ENCODE data around the gene PTPN21.
A peak's percentile ranks its signal among the peaks of the same experiment; 100 is the strongest.

The PTPN21 gene

DNA sequence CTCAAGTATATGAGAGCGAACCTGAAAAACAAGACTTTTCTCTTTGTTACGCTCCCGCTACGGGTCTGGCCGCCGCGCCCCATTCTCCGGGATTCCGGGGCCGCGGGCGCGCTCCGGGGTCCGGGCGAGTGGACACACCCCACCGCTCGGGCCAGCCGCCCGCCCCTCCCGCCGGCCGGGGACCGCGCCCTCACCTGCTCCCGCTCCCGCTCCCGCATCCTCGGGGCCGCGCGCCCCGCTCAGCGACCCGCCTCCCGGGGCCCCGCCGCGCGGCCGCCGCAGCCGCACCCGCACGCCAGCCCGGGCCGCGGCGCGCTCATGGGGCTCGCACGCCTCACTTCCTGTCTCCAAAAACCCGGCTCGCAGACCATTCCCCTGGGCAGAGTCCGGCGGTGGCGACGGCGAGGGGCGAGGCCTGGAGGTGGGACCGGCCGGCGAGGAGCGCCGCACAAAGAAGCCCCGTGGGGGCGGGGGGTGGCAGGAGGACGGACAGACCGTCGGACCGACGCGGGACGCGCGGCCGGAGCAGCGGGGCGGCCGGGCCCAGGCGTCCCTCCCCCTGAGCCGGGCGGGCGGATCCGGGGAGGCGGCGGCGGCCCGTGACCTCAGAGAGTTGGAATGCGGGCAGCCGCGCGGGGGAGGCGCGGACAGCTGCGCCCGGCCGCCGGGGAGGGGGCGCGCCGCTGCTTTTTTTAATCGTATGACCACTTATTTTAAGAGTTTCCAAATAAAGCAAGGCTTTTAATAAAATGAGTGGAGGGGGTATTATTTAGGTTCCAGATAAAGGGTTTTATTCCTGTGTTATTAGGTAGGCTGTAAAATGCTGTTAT is at the start of gene PTPN21:
PTPN21 (minus strand) TSS at position 551 of the 830 bp plus-strand sequence. CDS start 4,590 bp downstream, outside the sequence.
- peak; percentile 81 for DNase-seq (ENCODE audit: low read depth)

DNA sequence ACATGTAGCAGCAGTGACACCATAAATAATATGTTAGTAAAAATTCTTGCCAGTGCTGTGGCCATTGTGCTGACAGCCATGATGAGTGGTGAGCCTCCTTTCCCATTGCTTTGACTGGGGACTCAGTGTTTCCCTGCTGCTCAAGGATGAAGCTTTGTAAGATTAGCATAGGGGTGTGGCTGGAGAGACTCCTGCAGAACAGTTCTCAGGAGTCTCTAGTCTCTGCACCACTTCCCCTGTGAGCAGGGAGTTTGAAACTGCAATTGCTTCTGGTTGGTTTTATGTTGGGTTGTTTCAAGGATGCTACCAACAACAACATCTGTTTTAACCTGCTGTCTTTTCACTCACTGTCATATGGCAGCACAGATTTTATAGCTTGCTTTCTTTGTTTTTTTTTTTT is 49.4 kb upstream of the PTPN21 start:
- no peak for DNase-seq (ENCODE audit: low read depth)

- DNase-seq (ENCODE audit: low read depth): no peak
These were observed 45.1 kb upstream of the PTPN21 start for GRCh38 chr14:88599761-88600439.

- DNase-seq (ENCODE audit: low read depth): no peak
These were observed 44.5 kb upstream of the PTPN21 start for GRCh38 chr14:88599326-88599725.

DNA sequence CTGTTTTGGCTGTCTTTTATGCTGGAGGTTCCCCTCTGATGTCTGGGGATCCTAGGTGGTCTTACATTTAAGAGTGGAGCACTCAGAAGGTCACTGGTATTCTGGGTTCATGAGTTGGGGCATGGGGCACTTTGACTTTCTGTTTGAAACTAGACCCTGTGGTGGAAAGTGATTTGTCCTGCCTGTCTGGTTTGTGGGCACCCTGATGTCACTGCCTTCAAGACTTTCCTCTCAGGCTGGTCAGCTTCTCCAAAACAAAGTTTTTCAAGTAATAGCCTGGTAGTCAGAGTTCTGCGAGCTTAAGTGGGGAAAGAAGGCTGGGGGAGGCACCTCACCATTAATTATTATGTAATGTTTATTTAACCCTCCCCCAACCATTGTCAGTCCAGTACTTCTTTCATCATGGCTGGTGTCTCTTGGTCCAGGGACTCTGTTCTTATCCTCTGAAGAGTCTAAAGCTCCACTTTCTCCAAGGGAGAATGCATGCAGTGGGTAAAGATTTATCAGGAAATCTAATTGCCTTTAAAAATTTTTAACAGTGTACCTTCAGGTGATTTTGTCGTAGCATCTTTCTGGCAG is 43.4 kb upstream of the PTPN21 start:
- no peak for DNase-seq (ENCODE audit: low read depth)

GRCh38 chr14:88597601-88598000 is 42.8 kb upstream of the PTPN21 start:
- no peak for DNase-seq (ENCODE audit: low read depth)

- no peak for DNase-seq (ENCODE audit: low read depth)
These were observed 42.2 kb upstream of the PTPN21 start for GRCh38 chr14:88597038-88597437.

GRCh38 chr14:88592031-88592430 is 37.2 kb upstream of the PTPN21 start:
- no peak for DNase-seq (ENCODE audit: low read depth)

GRCh38 chr14:88590173-88590572 is 35.4 kb upstream of the PTPN21 start:
- peak; percentile 26 for DNase-seq (ENCODE audit: low read depth)

DNA sequence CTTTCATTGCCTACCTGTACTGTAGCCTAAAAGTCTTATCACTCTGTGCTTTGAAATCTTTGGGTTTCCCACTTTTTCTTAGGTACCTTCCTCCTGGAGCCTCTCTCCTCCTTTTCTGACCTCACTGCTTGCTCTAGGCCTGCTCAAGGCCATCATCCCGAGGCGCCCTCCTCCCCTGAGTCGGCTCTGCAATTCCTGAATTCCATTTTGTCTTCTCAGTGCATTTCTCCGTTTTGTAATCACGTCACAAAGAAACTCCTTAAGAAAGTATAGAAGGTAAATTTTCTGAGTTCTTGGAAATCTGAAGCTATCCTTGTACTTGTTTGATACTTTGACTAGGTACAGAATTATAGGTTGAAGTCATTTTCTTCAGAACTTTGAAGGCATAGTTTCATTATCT is 33.3 kb upstream of the PTPN21 start:
- no peak for DNase-seq (ENCODE audit: low read depth)

DNA sequence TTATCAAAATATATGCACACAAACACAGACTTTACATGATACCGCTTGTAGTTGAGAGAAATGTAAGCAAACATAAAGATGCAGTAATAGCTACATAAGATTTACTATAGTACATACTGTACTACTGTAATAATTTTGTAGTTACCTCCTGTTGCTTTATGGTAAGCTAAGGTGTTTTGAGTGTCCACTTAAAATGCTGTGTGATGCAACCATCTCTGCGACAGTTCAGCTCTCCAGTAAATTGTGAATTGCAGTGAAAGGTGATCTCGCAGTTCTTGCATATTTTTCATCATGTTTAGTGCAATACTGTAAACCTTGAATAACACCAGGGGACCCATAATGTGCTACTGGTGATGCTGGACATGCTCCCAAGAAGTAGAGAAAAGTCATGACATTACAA is 29.6 kb upstream of the PTPN21 start:
- DNase-seq (ENCODE audit: low read depth): no peak

DNA sequence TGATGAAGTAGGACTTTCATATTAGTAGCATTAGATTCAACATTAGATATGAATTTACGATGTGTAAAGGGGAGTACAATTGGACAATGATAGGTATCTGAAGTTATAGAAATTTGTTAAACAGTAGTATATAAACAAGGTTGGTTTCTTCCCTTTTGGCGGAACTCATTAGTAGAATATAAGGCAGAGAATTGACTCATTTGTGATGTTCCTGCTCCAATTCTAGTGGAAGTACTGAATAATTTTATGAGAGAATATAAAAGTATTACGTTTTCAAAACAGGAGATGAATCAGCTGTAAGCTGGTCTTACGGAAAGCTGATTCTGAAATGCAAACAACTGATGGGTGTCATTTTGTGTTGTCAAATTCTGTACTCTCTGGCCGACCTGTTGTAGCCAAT is 21.4 kb upstream of the PTPN21 start:
- no peak for DNase-seq (ENCODE audit: low read depth)

- DNase-seq (ENCODE audit: low read depth): no peak
These were observed 17.3 kb upstream of the PTPN21 start for GRCh38 chr14:88572117-88572516.

- no peak for DNase-seq (ENCODE audit: low read depth)
These were observed 13.4 kb upstream of the PTPN21 start for GRCh38 chr14:88568196-88568595.

GRCh38 chr14:88565427-88565826 is 10.6 kb upstream of the PTPN21 start:
- DNase-seq (ENCODE audit: low read depth): no peak

GRCh38 chr14:88563845-88564244 is 9.0 kb upstream of the PTPN21 start:
- no peak for DNase-seq (ENCODE audit: low read depth)

GRCh38 chr14:88562831-88563686 is 8.3 kb upstream of the PTPN21 start, which contains the start of gene ZC3H14:
Gene ZC3H14, plus strand, starts transcription at chr14:88563037. Its CDS starts 97 bp downstream, at chr14:88563134.
- DNase-seq (ENCODE audit: low read depth): peak; percentile 89

- no peak for DNase-seq (ENCODE audit: low read depth)
These were observed 7.7 kb upstream of the PTPN21 start for GRCh38 chr14:88562532-88562830.

- DNase-seq (ENCODE audit: low read depth): peak; percentile 72
These were observed 5.0 kb upstream of the PTPN21 start for GRCh38 chr14:88559852-88560251.

DNA sequence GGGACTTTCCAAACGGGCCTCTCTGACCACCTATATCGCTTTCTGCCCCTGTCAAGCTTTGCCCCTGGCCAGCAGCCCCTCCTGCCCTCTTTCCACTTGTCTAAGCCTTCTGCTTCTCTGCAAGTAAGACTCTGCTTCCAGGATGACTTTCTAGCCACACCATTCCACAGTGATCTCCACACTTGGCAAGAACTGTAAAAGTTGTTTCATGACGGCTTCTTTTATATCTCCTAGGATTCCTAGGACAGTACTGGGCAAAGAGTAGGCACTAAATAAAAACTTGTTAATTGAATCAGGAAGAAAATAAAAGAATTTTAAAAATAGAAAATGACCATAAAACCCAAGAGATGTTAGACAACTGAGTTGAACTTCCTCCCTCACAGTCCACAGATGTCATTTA is 1.8 kb upstream of the PTPN21 start:
- no peak for DNase-seq (ENCODE audit: low read depth)

- DNase-seq (ENCODE audit: low read depth): peak; percentile 29
These were observed 836 bp downstream of the PTPN21 start for GRCh38 chr14:88553886-88554456.

GRCh38 chr14:88552876-88553275 is 1.9 kb downstream of the PTPN21 start:
- DNase-seq (ENCODE audit: low read depth): no peak
